Pons (tissue), 1 donor: ENCODE results near the gene CD151.

Experiments
- DNase-seq: peaks from one replicate; pipeline ENCODE4 v3.0.0-alpha.2; 2016; ENCODE audit warnings: low spot score

The CD151 gene

GRCh38 chr11:815675-816432 lies 16.9 kb upstream of the CD151 start:
- no peak for DNase-seq

DNA sequence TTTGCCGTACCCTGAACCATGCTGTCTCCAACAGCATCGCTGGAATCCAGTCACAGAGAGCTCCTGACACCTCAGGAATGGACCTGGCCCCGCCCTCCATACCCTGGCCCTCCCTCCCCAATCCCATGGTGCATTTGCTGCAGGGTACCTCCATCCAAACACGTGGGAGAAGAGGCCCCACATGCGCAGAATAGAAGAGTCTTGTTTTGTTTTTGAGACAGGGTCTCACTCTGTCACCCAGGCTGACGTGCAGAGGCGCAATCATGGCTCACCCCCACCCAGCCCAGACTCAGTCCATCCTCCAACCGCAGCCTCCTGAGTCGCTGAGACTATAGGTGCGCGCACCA lies 16.3 kb upstream of the CD151 start:
- DNase-seq, result no peak

DNA sequence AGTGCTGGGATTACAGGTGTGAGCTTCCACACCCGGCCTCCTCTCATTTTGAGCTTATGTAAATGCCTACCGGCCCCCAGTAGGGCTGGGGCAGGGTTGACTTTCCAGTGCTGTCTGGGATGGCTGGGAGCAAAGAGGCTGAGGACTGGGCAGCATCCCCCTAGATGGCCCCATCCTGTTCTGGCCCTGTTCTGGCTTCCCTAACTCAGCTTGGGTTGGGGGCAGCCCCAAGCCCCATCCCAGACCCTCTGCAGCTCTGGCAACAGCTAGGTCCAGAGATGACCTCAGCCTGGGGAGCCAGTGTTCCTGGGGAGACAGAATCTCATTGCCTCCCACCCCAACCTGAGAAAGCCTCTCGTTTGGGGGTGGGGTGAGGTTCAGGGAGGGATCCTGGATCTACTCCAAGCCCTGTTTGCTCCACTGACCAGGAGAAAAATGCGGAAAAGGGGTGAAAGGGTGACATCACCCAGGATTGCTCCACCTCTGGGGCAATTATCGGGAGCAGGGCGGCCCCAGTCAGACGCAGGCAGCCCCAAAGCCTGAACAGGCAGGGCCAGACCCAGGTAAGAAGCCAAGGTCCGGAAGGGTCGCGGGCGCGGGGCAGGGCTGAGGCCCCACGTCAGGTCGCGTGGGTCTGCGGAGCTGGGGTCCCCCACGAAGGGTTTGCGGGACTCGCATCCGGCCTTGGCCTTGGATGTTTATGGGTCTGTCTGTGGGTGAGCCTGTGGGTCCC lies 14.2 kb upstream of the CD151 start, which contains the start of gene PNPLA2:
Gene PNPLA2 (plus strand): TSS at position 519 of the 733 bp plus-strand sequence. CDS start 805 bp downstream, outside the sequence.
- no peak for DNase-seq

GRCh38 chr11:819129-819931 lies 13.4 kb upstream of the CD151 start:
- peak; percentile 84 for DNase-seq

DNA sequence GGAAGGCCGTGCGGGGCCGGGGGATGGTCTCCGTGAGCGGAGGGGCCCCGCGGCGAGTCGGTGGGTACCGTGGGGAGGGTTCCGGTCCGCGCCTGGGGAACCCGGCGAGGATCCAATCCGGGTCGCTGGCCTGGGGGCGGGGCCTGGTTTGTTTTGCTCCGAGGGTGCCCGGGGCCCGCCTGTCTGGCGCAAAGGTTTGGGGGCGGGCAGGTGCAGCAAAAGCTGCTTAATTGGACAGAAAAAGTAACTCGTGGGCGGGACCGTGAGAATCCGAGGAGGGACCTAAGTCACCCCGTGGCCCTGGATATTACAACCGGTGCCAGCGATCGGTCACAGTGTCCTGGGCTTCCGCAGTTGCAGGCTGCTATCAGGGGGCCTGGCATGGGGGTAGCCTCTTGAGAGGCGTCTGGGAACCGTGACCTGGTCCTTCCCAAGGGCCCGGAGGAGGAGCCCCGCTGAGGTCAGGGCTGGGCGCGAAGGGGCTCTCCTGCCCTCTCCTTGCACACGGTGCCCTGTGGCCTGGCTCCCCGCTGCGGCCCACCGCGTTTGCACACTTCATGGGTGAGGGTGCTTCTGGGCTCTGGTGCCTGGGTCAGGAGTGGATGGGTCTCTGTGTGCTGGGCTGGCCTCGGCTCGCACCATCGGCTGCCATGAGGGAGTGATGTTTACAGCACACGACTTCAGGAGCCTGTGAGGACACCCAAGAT lies 12.7 kb upstream of the CD151 start:
- peak; percentile 54 for DNase-seq

DNA sequence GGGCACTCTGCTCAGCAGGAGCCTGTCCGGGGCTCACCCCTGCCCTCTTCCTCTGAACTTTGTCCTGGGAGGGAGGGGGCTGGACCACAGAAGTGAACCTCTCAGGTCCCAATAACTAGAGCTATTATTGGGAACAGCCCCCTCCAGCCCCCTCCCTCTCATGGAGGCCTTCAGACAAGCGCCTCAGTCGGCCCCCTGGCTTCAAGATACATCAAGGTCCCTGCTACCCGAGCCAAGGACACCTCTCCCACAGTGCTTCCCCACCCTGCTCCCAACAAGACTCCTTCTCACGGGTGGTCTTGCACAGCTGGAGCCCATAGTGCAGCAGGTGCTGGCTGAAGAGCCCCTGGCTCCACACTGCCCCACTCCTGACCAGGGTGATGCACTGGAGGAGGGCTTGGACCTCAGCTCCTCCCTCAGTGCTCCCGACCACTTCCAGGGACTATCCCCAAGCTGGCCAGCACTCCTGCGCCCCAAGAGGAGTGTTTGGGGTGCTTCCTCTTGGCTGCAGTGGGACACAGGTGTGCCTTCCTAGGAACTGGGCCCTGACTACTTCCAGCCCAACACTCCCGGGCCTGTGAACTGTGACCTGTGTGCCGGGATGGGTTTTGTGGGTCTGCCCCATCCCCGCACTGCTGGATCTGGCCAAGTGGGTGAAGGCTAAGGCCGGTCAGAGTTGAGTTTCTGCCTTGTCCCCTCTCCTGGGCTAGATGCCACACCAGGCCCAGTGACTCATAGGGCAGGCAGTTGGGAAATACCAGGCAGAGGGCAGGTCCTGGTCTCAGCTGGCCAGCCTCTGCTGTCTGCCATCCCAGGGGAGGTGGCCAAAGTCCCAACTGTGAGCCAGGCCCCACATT lies 11.9 kb upstream of the CD151 start:
- no peak for DNase-seq

DNA sequence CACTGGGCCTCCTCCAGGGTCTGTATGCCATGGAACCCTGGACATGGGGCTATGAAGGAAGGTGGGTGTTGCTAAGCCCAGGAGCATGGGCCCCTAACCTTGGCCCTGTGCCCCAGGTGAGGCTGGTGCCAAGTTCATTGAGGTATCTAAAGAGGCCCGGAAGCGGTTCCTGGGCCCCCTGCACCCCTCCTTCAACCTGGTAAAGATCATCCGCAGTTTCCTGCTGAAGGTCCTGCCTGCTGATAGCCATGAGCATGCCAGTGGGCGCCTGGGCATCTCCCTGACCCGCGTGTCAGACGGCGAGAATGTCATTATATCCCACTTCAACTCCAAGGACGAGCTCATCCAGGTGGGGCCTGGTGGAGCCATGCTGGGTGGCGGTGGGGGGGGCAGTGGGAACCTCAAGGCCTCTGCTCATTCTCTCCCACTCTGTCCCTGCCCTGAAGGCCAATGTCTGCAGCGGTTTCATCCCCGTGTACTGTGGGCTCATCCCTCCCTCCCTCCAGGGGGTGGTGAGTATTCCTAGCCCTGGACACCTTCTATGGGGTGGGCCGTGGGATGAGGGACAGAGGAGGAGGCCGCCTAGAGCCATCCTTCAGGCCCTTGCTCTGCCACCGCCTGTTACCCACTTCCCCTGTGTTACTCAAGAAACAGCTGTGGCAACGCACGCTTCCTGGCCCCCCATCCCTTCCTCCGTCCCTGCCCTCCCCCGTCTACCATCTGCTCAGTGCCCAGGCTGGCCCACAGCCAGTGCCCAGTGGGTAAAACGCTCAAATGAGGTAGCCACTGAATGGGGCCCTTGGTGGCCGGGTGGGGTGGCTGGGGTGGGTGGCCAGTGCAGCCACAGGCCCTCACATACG lies 11.0 kb upstream of the CD151 start:
- no peak for DNase-seq

- no peak for DNase-seq
Observed at GRCh38 chr11:823441-824291, 9.1 kb upstream of the CD151 start.

GRCh38 chr11:824292-824880 lies 8.4 kb upstream of the CD151 start:
- no peak for DNase-seq

DNA sequence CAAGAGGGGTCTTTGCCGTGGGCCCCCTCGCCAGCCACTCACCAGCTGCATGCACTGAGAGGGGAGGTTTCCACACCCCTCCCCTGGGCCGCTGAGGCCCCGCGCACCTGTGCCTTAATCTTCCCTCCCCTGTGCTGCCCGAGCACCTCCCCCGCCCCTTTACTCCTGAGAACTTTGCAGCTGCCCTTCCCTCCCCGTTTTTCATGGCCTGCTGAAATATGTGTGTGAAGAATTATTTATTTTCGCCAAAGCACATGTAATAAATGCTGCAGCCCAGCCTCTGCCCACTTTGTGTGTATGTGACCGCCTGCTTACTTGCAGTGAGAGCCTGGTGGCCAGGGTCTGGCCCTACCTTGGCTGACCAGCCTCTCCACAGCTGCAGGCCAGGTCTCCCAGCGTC lies 7.8 kb upstream of the CD151 start:
- no peak for DNase-seq

- no peak for DNase-seq
Observed at GRCh38 chr11:825366-826226, 7.2 kb upstream of the CD151 start.

DNA sequence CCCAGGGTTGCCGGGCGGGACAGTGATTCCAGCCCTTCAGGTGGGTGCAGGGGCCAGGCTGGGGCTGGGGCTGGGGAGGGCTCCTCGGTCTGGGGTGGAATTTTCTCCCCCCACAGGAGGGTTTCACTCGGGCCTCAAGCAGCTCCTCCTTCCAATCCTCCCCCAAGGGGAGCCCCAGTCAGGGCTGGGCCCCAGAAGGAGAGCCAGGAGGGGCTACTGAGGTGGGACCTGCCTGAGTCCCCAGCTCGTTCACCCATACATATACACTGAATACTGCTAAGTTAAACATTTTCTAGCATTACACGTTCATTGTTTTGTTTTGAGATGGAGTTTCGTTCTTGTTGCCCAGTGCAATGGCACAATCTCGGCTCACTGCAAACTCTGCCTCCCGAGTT lies 6.5 kb upstream of the CD151 start:
- no peak for DNase-seq

DNA sequence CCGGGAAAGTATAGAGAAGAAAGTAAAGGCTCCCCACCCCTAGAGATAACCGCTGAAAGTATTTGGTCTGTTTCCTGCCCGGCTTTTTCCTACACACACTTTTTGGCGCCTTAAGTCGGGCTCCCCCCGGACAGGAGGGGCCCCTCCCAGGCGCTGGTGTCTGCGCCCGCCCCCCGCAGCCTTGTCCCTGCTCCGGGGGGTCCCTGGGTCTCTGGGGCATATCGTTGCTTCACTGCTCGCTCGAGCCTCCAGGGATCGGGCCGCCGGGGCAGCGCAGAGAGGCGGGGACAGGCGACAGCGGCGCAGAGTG lies 6.0 kb upstream of the CD151 start:
- no peak for DNase-seq

DNA sequence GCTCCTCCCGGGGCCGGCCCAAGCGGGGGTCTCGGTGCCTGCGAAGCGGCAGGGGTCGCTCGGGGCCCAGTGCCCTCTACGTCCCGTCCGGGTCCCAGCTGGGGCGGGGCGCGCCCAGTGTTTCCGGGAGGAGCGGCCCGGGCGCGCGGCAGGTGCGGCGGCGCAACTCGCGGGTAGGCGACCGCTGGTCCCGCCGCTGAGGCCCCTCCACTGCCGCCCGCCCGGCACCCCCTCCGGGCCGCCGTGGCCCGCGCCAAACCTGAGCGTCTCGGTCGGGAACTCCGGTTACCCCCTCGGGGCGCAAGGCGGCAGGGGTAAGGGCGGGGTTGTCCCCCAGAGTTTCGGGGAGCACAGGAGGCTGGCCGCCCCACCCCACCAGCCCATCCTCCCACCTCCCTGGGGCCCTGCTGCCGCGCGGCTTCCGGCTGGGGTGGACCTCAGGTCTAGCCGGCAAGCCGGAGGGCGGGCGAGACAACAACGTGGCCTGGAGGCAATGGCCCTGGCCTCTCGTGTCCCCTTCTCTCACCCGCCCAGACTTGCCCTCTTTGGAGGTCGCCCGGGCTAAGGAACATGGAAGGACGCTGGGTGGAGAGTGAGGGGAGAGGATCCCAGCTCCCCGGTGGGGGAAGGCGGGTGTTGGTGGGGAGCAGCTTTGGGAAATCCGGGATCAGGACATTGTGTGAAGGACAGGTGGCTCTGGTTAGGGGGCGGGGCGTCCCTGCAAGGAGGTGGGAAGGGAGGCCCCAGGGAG lies 5.4 kb upstream of the CD151 start:
- DNase-seq, result no peak

DNA sequence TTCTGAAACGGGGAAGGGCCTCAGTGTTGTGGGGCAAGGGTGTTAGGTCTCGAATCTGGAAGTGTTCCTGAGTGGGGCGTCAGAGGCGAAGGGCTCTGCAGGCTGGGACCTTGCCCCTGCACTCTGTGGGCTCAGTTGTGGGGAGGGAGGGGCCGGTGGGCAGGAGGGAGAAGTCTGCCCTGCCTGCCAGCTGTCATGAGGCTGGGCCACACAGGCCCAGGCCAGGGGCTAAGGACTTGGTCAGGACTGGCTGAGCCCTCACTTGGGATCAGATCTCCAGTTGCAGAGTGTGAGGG lies 4.9 kb upstream of the CD151 start, which contains the start of gene CRACR2B:
Gene CRACR2B (plus strand): TSS at position 23 of the 296 bp plus-strand sequence. CDS start 689 bp downstream, outside the sequence.
- no peak for DNase-seq

- DNase-seq, result no peak
Observed at GRCh38 chr11:828506-829175, 4.1 kb upstream of the CD151 start.
